ENCODE data around the gene DISP3.

The DISP3 gene

GRCh38 chr1:11434926-11435325 lies 44.0 kb upstream of the DISP3 start:
- no peak overlapping the region for H3K4me3 ChIP-seq (ENCODE audit: low read depth in 1 of 2, low read length in 2 of 2)
- no peaks in the 10 kb centered on the region for H3K4me1 ChIP-seq (ENCODE audit: insufficient read depth, low read length)
- H3K27ac ChIP-seq (ENCODE audit: low read length): no peak overlapping the region
- H3K36me3 ChIP-seq (ENCODE audit: insufficient read depth, low read length): no peaks in the 10 kb centered on the region
- DNase-seq: no peak
- no peak overlapping the region for H3K4me2 ChIP-seq (ENCODE audit: insufficient read depth, low read length)
- TF ChIP-seq CTCF (IDR thresholded peaks at IDR 0.05; ENCODE audit: borderline replicate concordance, extremely low read depth, low read length, poor library complexity, severe bottlenecking) (no peak), EZH2 (IDR thresholded peaks at IDR 0.05; ENCODE audit: borderline replicate concordance, low read depth, low read length, severe bottlenecking) (no peak)
- H3K9me3 ChIP-seq (ENCODE audit: insufficient read depth, low read length, severe bottlenecking): no peaks in the 10 kb centered on the region
- no peak for ATAC-seq (ENCODE audit: insufficient read depth, low read depth)
- no peak overlapping the region for H3K9ac ChIP-seq (ENCODE audit: low read depth, low read length)
- no peaks in the 10 kb centered on the region for H3K27me3 ChIP-seq (ENCODE audit: insufficient read depth, low read length, poor library complexity)
- H4K20me1 ChIP-seq (ENCODE audit: insufficient read depth, low read length): no peaks in the 10 kb centered on the region
- no peaks in the 10 kb centered on the region for H3K79me2 ChIP-seq (ENCODE audit: insufficient read depth, low read length)
- no peak overlapping the region for H2AFZ ChIP-seq (ENCODE audit: low read depth, low read length)

GRCh38 chr1:11438996-11439395 lies 40.0 kb upstream of the DISP3 start:
- H3K9ac ChIP-seq (ENCODE audit: low read depth, low read length): no peak overlapping the region
- no peaks in the 10 kb centered on the region for H3K9me3 ChIP-seq (ENCODE audit: insufficient read depth, low read length, severe bottlenecking)
- no peak for ATAC-seq (ENCODE audit: insufficient read depth, low read depth)
- no peaks in the 10 kb centered on the region for H3K79me2 ChIP-seq (ENCODE audit: insufficient read depth, low read length)
- no peaks in the 10 kb centered on the region for H3K36me3 ChIP-seq (ENCODE audit: insufficient read depth, low read length)
- no peak overlapping the region for H2AFZ ChIP-seq (ENCODE audit: low read depth, low read length)
- no peak overlapping the region for H3K4me2 ChIP-seq (ENCODE audit: insufficient read depth, low read length)
- peaks cover 12% of the 10 kb centered on the region for H3K27me3 ChIP-seq (ENCODE audit: insufficient read depth, low read length, poor library complexity)
- no peaks in the 10 kb centered on the region; the same call in 1 of the 2 replicates for H4K20me1 ChIP-seq (ENCODE audit: insufficient read depth, low read length)
- TF ChIP-seq EZH2 (IDR thresholded peaks at IDR 0.05; ENCODE audit: borderline replicate concordance, low read depth, low read length, severe bottlenecking) (no peak), CTCF (IDR thresholded peaks at IDR 0.05; ENCODE audit: borderline replicate concordance, extremely low read depth, low read length, poor library complexity, severe bottlenecking) (no peak)
- H3K4me3 ChIP-seq (ENCODE audit: low read depth in 1 of 2, low read length in 2 of 2): no peak overlapping the region
- H3K27ac ChIP-seq (ENCODE audit: low read length): no peak overlapping the region
- DNase-seq: no peak
- no peaks in the 10 kb centered on the region for H3K4me1 ChIP-seq (ENCODE audit: insufficient read depth, low read length)

- Histone ChIP-seq H3K9ac (ENCODE audit: low read depth, low read length) (no peak overlapping the region), H3K9me3 (ENCODE audit: insufficient read depth, low read length, severe bottlenecking) (no peaks in the 10 kb centered on the region), H3K36me3 (ENCODE audit: insufficient read depth, low read length) (no peaks in the 10 kb centered on the region), H4K20me1 (ENCODE audit: insufficient read depth, low read length) (no peaks in the 10 kb centered on the region; the same call in 1 of the 2 replicates), H3K4me1 (ENCODE audit: insufficient read depth, low read length) (no peaks in the 10 kb centered on the region), H3K79me2 (ENCODE audit: insufficient read depth, low read length) (no peaks in the 10 kb centered on the region), H2AFZ (ENCODE audit: low read depth, low read length) (no peak overlapping the region), H3K27me3 (ENCODE audit: insufficient read depth, low read length, poor library complexity) (peaks cover 12% of the 10 kb centered on the region), H3K4me3 (ENCODE audit: low read depth in 1 of 2, low read length in 2 of 2) (no peak overlapping the region), H3K27ac (ENCODE audit: low read length) (no peak overlapping the region), H3K4me2 (ENCODE audit: insufficient read depth, low read length) (no peak overlapping the region)
- TF ChIP-seq CTCF (IDR thresholded peaks at IDR 0.05; ENCODE audit: borderline replicate concordance, extremely low read depth, low read length, poor library complexity, severe bottlenecking) (no peak), EZH2 (IDR thresholded peaks at IDR 0.05; ENCODE audit: borderline replicate concordance, low read depth, low read length, severe bottlenecking) (no peak)
- no peak for ATAC-seq (ENCODE audit: insufficient read depth, low read depth)
- DNase-seq: no peak
Observed at GRCh38 chr1:11441211-11441952, 37.6 kb upstream of the DISP3 start.

Measured in DND-41 (cell line).